T-helper 1 cell treated with Interleukin-12 subunit alpha and Interleukin-12 subunit beta and Interleukin-4 antibody, amounts not matched to agents 30 ng/mL and 1 ng/mL, for 36 hours (primary cell): Measurements from ENCODE around the gene BTK. TPM values are rescaled to one million over a fixed set of nuclear protein-coding genes. Genes with fewer than 3 reads are reported as not detected.

Experiments used
- intact Hi-C: fragments of 100-400 bp; cut with micrococcal nuclease; formaldehyde crosslinking; loops from one replicate; pipeline ENCODE4 v1.15.1; 2024
- total RNA-seq: library from RNA; stranded (reverse); gene quantifications from 2 replicates; pipeline ENCODE4 v1.2.3, GENCODE V29; 2022

The BTK gene
- total RNA-seq, 1 donor from 2014 or later = not detected

- intact Hi-C loops = loop anchor here (10.0 kb wide), 1 partner anchor 471 kb away; the partner anchor contains the start of gene XKRX
Measured at GRCh38 chrX:101395789-101396188, 9.8 kb upstream of the BTK start.

GRCh38 chrX:101394372-101394771, 8.4 kb upstream of the BTK start:
- intact Hi-C loops = loop anchor here (5.0 to 10.0 kb wide), 2 partner anchors 470 to 538 kb away; partner anchors contain the start of genes XKRX and ZMAT1

- intact Hi-C loops = loop anchor here (5.0 to 10.0 kb wide), 2 partner anchors 469 to 539 kb away; partner anchors contain the start of genes XKRX and ZMAT1
Measured at GRCh38 chrX:101393530-101394305, 7.7 kb upstream of the BTK start.

- intact Hi-C loops = loop anchor here (1.0 to 10.0 kb wide), 5 partner anchors 467 to 755 kb away; partner anchors contain the start of genes CSTF2, TSPAN6, XKRX and ZMAT1
Measured at GRCh38 chrX:101391831-101392230, 5.8 kb upstream of the BTK start.

- intact Hi-C loops = loop anchor here (1.0 to 10.0 kb wide), 9 partner anchors 17 to 754 kb away; partner anchors contain the start of genes CSTF2, HNRNPH2, TIMM8A and TRMT2B
Measured at GRCh38 chrX:101390664-101391525, 4.9 kb upstream of the BTK start, which contains the start of gene RPL36A. Gene RPL36A (plus strand): TSS chrX:101391011. CDS start chrX:101391044, 33 bp downstream.

- intact Hi-C loops = no loop called here
Measured at GRCh38 chrX:101388604-101389003, 2.6 kb upstream of the BTK start.

GRCh38 chrX:101386542-101386885, 523 bp upstream of the BTK start:
- intact Hi-C loops = no loop called here

GRCh38 chrX:101385026-101385684, 836 bp downstream of the BTK start:
- intact Hi-C loops = no loop called here

GRCh38 chrX:101383679-101384205, 2.2 kb downstream of the BTK start:
- intact Hi-C loops = no loop called here

- intact Hi-C loops = no loop called here
Measured at GRCh38 chrX:101377547-101377946, 8.4 kb downstream of the BTK start.

- intact Hi-C loops = no loop called here
Measured at GRCh38 chrX:101370888-101371504, 15.0 kb downstream of the BTK start.

GRCh38 chrX:101369687-101370086, 16.3 kb downstream of the BTK start:
- intact Hi-C loops = no loop called here

GRCh38 chrX:101368800-101369199, 17.2 kb downstream of the BTK start:
- intact Hi-C loops = no loop called here

GRCh38 chrX:101365301-101365795, 20.6 kb downstream of the BTK start:
- intact Hi-C loops = no loop called here

GRCh38 chrX:101362757-101363156, 23.2 kb downstream of the BTK start:
- intact Hi-C loops = no loop called here

- intact Hi-C loops = no loop called here
Measured at GRCh38 chrX:101362116-101362515, 23.9 kb downstream of the BTK start.

- intact Hi-C loops = no loop called here
Measured at GRCh38 chrX:101360390-101360789, 25.6 kb downstream of the BTK start.

- intact Hi-C loops = no loop called here
Measured at GRCh38 chrX:101359966-101360365, 26.0 kb downstream of the BTK start.

GRCh38 chrX:101357166-101357795, 28.7 kb downstream of the BTK start:
- intact Hi-C loops = no loop called here

- intact Hi-C loops = loop anchor here (2.0 to 5.0 kb wide), 2 partner anchors 252 to 583 kb away; partner anchors contain the start of gene ZMAT1
Measured at GRCh38 chrX:101349193-101349562, 36.8 kb downstream of the BTK start.
